Endothelial cell of umbilical vein (primary cell): ENCODE results near the gene FAS.

Experiments used
- CTCF ChIP-seq, 2 donors: IDR thresholded peaks; 1 replicate in 1 of 2; 2 replicates in 1 of 2; pipeline ENCODE4 v1.5.1; 2011; ENCODE audit warnings: low read length in 2 of 2, mild to moderate bottlenecking in 2 of 2, moderate library complexity in 2 of 2, control low read depth in 1 of 2, inconsistent platforms in 1 of 2, low read depth in 1 of 2; ENCODE audit not compliant: insufficient read depth in 1 of 2; ENCODE audit errors: extremely low read depth in 1 of 2
- EZH2 ChIP-seq: IDR thresholded peaks from 2 replicates; pipeline ENCODE4 v1.6.1; 2012; ENCODE audit warnings: borderline replicate concordance, low read depth, mild to moderate bottlenecking, moderate library complexity, low read length, inconsistent platforms; ENCODE audit not compliant: severe bottlenecking
- FOS ChIP-seq: IDR thresholded peaks from 2 replicates; pipeline ENCODE4 v1.6.1; 2011; ENCODE audit warnings: mild to moderate bottlenecking, low read length, moderate library complexity, borderline replicate concordance; ENCODE audit not compliant: insufficient read depth
- JUN ChIP-seq: IDR thresholded peaks from 2 replicates; pipeline ENCODE4 v1.6.1; 2011; ENCODE audit warnings: borderline replicate concordance, low read depth; ENCODE audit not compliant: insufficient read length, insufficient read depth
- MAX ChIP-seq: IDR thresholded peaks from 2 replicates; pipeline ENCODE4 v1.6.1; 2011; ENCODE audit not compliant: insufficient read depth, insufficient read length
- MYC ChIP-seq: IDR thresholded peaks from one replicate; pipeline ENCODE4 v1.6.1; 2011; ENCODE audit warnings: mild to moderate bottlenecking, low read depth, low read length
- POLR2A ChIP-seq: IDR thresholded peaks from 2 replicates; pipeline ENCODE4 v1.6.1; 2012; ENCODE audit warnings: low read depth, mild to moderate bottlenecking, control low read depth, low read length
- POLR2AphosphoS5 ChIP-seq: IDR thresholded peaks from 2 replicates; pipeline ENCODE4 v1.6.1; 2012; ENCODE audit warnings: low read depth, mild to moderate bottlenecking, control low read depth, low read length, moderate library complexity; ENCODE audit not compliant: insufficient read depth

GRCh38 chr10:89025453-89025852 lies 34.9 kb downstream of the FAS start:
- TF ChIP-seq EZH2 (no peak), CTCF (IDR thresholded peaks at IDR 0.05; ENCODE audit: extremely low read depth in 1 of 2, insufficient read depth in 1 of 2, low read depth in 1 of 2, low read length in 2 of 2) (no peak), POLR2A (no peak), MAX (no peak), POLR2AphosphoS5 (no peak), FOS (no peak), MYC (no peak), JUN (no peak)
